Measurements from ENCODE around the gene TBC1D22A.

Gene TBC1D22A

GRCh38 chr22:46806794-46807193 lies 44.3 kb downstream of the TBC1D22A start:
- no CpG with 5 or more reads among the region's 7 CpGs for WGBS (ENCODE audit: extremely low coverage, insufficient coverage, low lambda C conversion rate)
- no peaks in the 10 kb centered on the region for H3K27me3 ChIP-seq (ENCODE audit: insufficient read depth, low read length, poor library complexity)
- no peak for DNase-seq

GRCh38 chr22:46807458-46807857 lies 45.0 kb downstream of the TBC1D22A start:
- no peak overlapping the region for H3K23ac ChIP-seq (ENCODE audit: low read length)
- H2BK120ac ChIP-seq (ENCODE audit: low read depth, low read length): no peak overlapping the region
- no peak overlapping the region for H4K8ac ChIP-seq (ENCODE audit: low read depth, low read length)
- no peak overlapping the region for H2BK15ac ChIP-seq (replicated peaks; ENCODE audit: low read depth)
- H3K27ac ChIP-seq (ENCODE audit: low read depth, low read length): no peak overlapping the region
- no peaks in the 10 kb centered on the region for H3K79me2 ChIP-seq (ENCODE audit: control insufficient read depth, insufficient read depth, low read length)
- H2BK5ac ChIP-seq (ENCODE audit: low read length): no peak overlapping the region
- H4K5ac ChIP-seq (ENCODE audit: low read length): no peak overlapping the region
- H3K27me3 ChIP-seq (ENCODE audit: insufficient read depth, low read length, poor library complexity): no peaks in the 10 kb centered on the region
- H3K4ac ChIP-seq (ENCODE audit: low read depth, low read length): no peak overlapping the region
- H3K36me3 ChIP-seq (ENCODE audit: control insufficient read depth, insufficient read depth, low read length): no peaks in the 10 kb centered on the region
- peaks cover 12% of the 10 kb centered on the region for H3K79me1 ChIP-seq (ENCODE audit: low read length)
- no peak overlapping the region for H3K9ac ChIP-seq (ENCODE audit: low read length)
- no peak overlapping the region for H3K4me2 ChIP-seq (ENCODE audit: low read length)
- H3K56ac ChIP-seq (ENCODE audit: low read length): no peak overlapping the region
- no peak overlapping the region for H3K4me3 ChIP-seq (ENCODE audit: low read length)
- no peaks in the 10 kb centered on the region for H3K4me1 ChIP-seq (ENCODE audit: control insufficient read depth, low read depth, low read length)
- no CpG with 5 or more reads among the region's 6 CpGs for WGBS (ENCODE audit: extremely low coverage, insufficient coverage, low lambda C conversion rate)
- no peak overlapping the region for H2AK5ac ChIP-seq (ENCODE audit: low read length)
- DNase-seq: no peak
- H3K18ac ChIP-seq (ENCODE audit: low read length): no peak overlapping the region

More at GRCh38 chr22:46806794-46807193, 44.3 kb downstream of the TBC1D22A start:
- H3K79me1 ChIP-seq (ENCODE audit: low read length): peaks cover 10% of the 10 kb centered on the region
- no peak overlapping the region for H2BK5ac ChIP-seq (ENCODE audit: low read length)
- H3K9ac ChIP-seq (ENCODE audit: low read length): no peak overlapping the region
- H3K36me3 ChIP-seq (ENCODE audit: control insufficient read depth, insufficient read depth, low read length): no peaks in the 10 kb centered on the region
- no peaks in the 10 kb centered on the region for H3K79me2 ChIP-seq (ENCODE audit: control insufficient read depth, insufficient read depth, low read length)
- H4K5ac ChIP-seq (ENCODE audit: low read length): no peak overlapping the region
- H3K18ac ChIP-seq (ENCODE audit: low read length): no peak overlapping the region
- H3K23ac ChIP-seq (ENCODE audit: low read length): no peak overlapping the region
- H3K4me3 ChIP-seq (ENCODE audit: low read length): no peak overlapping the region
- H2AK5ac ChIP-seq (ENCODE audit: low read length): no peak overlapping the region
- no peak overlapping the region for H3K4me2 ChIP-seq (ENCODE audit: low read length)
- no peak overlapping the region for H2BK120ac ChIP-seq (ENCODE audit: low read depth, low read length)
- no peak overlapping the region for H2BK15ac ChIP-seq (replicated peaks; ENCODE audit: low read depth)
- H3K56ac ChIP-seq (ENCODE audit: low read length): no peak overlapping the region
- H3K4ac ChIP-seq (ENCODE audit: low read depth, low read length): no peak overlapping the region
- no peak overlapping the region for H3K27ac ChIP-seq (ENCODE audit: low read depth, low read length)
- H3K4me1 ChIP-seq (ENCODE audit: control insufficient read depth, low read depth, low read length): no peaks in the 10 kb centered on the region
- no peak overlapping the region for H4K8ac ChIP-seq (ENCODE audit: low read depth, low read length)

GRCh38 chr22:46809153-46809885 lies 46.9 kb downstream of the TBC1D22A start:
- H3K56ac ChIP-seq (ENCODE audit: low read length): no peak overlapping the region
- H3K79me1 ChIP-seq (ENCODE audit: low read length): peaks cover 10% of the 10 kb centered on the region
- H3K4me2 ChIP-seq (ENCODE audit: low read length): no peak overlapping the region
- H3K27ac ChIP-seq (ENCODE audit: low read depth, low read length): no peak overlapping the region
- no peak overlapping the region for H2AK5ac ChIP-seq (ENCODE audit: low read length)
- no peak overlapping the region for H3K18ac ChIP-seq (ENCODE audit: low read length)
- H3K9ac ChIP-seq (ENCODE audit: low read length): no peak overlapping the region
- no peaks in the 10 kb centered on the region for H3K27me3 ChIP-seq (ENCODE audit: insufficient read depth, low read length, poor library complexity)
- H3K4me3 ChIP-seq (ENCODE audit: low read length): no peak overlapping the region
- no peak overlapping the region for H3K4ac ChIP-seq (ENCODE audit: low read depth, low read length)
- no peak overlapping the region for H2BK15ac ChIP-seq (replicated peaks; ENCODE audit: low read depth)
- no peak overlapping the region for H4K5ac ChIP-seq (ENCODE audit: low read length)
- no peaks in the 10 kb centered on the region for H3K4me1 ChIP-seq (ENCODE audit: control insufficient read depth, low read depth, low read length)
- H2BK5ac ChIP-seq (ENCODE audit: low read length): no peak overlapping the region
- no peak for DNase-seq
- no peaks in the 10 kb centered on the region for H3K79me2 ChIP-seq (ENCODE audit: control insufficient read depth, insufficient read depth, low read length)
- no peak overlapping the region for H2BK120ac ChIP-seq (ENCODE audit: low read depth, low read length)
- no peak overlapping the region for H4K8ac ChIP-seq (ENCODE audit: low read depth, low read length)
- no peaks in the 10 kb centered on the region for H3K36me3 ChIP-seq (ENCODE audit: control insufficient read depth, insufficient read depth, low read length)
- WGBS (ENCODE audit: extremely low coverage, insufficient coverage, low lambda C conversion rate): no CpG with 5 or more reads among the region's 17 CpGs
- H3K23ac ChIP-seq (ENCODE audit: low read length): no peak overlapping the region

- Histone ChIP-seq H2BK120ac (ENCODE audit: low read depth, low read length) (no peak overlapping the region), H3K79me1 (ENCODE audit: low read length) (peaks cover 8% of the 10 kb centered on the region), H3K4ac (ENCODE audit: low read depth, low read length) (no peak overlapping the region), H3K4me3 (ENCODE audit: low read length) (no peak overlapping the region), H3K36me3 (ENCODE audit: control insufficient read depth, insufficient read depth, low read length) (no peaks in the 10 kb centered on the region), H2AK5ac (ENCODE audit: low read length) (no peak overlapping the region), H3K27ac (ENCODE audit: low read depth, low read length) (no peak overlapping the region), H3K4me1 (ENCODE audit: control insufficient read depth, low read depth, low read length) (peaks cover 1% of the 10 kb centered on the region), H3K27me3 (ENCODE audit: insufficient read depth, low read length, poor library complexity) (no peaks in the 10 kb centered on the region), H2BK5ac (ENCODE audit: low read length) (no peak overlapping the region), H3K9ac (ENCODE audit: low read length) (no peak overlapping the region), H3K23ac (ENCODE audit: low read length) (no peak overlapping the region), H3K4me2 (ENCODE audit: low read length) (no peak overlapping the region), H4K8ac (ENCODE audit: low read depth, low read length) (no peak overlapping the region), H3K18ac (ENCODE audit: low read length) (no peak overlapping the region), H4K5ac (ENCODE audit: low read length) (no peak overlapping the region), H3K56ac (ENCODE audit: low read length) (no peak overlapping the region), H2BK15ac (replicated peaks; ENCODE audit: low read depth) (no peak overlapping the region), H3K79me2 (ENCODE audit: control insufficient read depth, insufficient read depth, low read length) (no peaks in the 10 kb centered on the region)
- DNase-seq: no peak
- no CpG with 5 or more reads among the region's 21 CpGs for WGBS (ENCODE audit: extremely low coverage, insufficient coverage, low lambda C conversion rate)
These were observed 48.7 kb downstream of the TBC1D22A start for GRCh38 chr22:46810856-46811786.

GRCh38 chr22:46812034-46812605 lies 49.7 kb downstream of the TBC1D22A start:
- no peaks in the 10 kb centered on the region for H3K27me3 ChIP-seq (ENCODE audit: insufficient read depth, low read length, poor library complexity)
- no peak overlapping the region for H3K18ac ChIP-seq (ENCODE audit: low read length)
- no peak overlapping the region for H2BK5ac ChIP-seq (ENCODE audit: low read length)
- no peak overlapping the region for H3K27ac ChIP-seq (ENCODE audit: low read depth, low read length)
- H3K56ac ChIP-seq (ENCODE audit: low read length): peak overlapping the region; percentile 15
- H3K36me3 ChIP-seq (ENCODE audit: control insufficient read depth, insufficient read depth, low read length): no peaks in the 10 kb centered on the region
- no peak overlapping the region for H3K4me3 ChIP-seq (ENCODE audit: low read length)
- H2BK15ac ChIP-seq (replicated peaks; ENCODE audit: low read depth): no peak overlapping the region
- peaks cover 8% of the 10 kb centered on the region for H3K79me1 ChIP-seq (ENCODE audit: low read length)
- H3K79me2 ChIP-seq (ENCODE audit: control insufficient read depth, insufficient read depth, low read length): no peaks in the 10 kb centered on the region
- no CpG with 5 or more reads among the region's 10 CpGs for WGBS (ENCODE audit: extremely low coverage, insufficient coverage, low lambda C conversion rate)
- no peak overlapping the region for H4K8ac ChIP-seq (ENCODE audit: low read depth, low read length)
- H3K9ac ChIP-seq (ENCODE audit: low read length): no peak overlapping the region
- H3K4me1 ChIP-seq (ENCODE audit: control insufficient read depth, low read depth, low read length): peaks cover 4% of the 10 kb centered on the region
- no peak overlapping the region for H3K4me2 ChIP-seq (ENCODE audit: low read length)
- no peak overlapping the region for H4K5ac ChIP-seq (ENCODE audit: low read length)
- no peak overlapping the region for H2BK120ac ChIP-seq (ENCODE audit: low read depth, low read length)
- no peak overlapping the region for H2AK5ac ChIP-seq (ENCODE audit: low read length)
- no peak overlapping the region for H3K4ac ChIP-seq (ENCODE audit: low read depth, low read length)
- no peak for DNase-seq
- H3K23ac ChIP-seq (ENCODE audit: low read length): peak overlapping the region; percentile 89

Measured in mesendoderm (in vitro differentiated cells).